Stimulated activated CD4-positive, alpha-beta T cell treated with anti-CD3 and anti-CD28 coated beads, Interleukin-12 subunit alpha, Interleukin-12 subunit beta, amount 100 ng/mL, for 24 hours (primary cell): Measurements from ENCODE around the gene MGP.
A peak's percentile ranks its signal among the peaks of the same experiment; 100 is the strongest.

Experiments
- DNase-seq, 2 experiments: peaks; one replicate each; pipeline ENCODE4 v3.0.0-alpha.2; 2020; ENCODE audit warnings: low read depth in 2 of 2

MGP gene

GRCh38 chr12:14903386-14904098 is 17.9 kb upstream of the MGP start:
- no peak for DNase-seq

DNA sequence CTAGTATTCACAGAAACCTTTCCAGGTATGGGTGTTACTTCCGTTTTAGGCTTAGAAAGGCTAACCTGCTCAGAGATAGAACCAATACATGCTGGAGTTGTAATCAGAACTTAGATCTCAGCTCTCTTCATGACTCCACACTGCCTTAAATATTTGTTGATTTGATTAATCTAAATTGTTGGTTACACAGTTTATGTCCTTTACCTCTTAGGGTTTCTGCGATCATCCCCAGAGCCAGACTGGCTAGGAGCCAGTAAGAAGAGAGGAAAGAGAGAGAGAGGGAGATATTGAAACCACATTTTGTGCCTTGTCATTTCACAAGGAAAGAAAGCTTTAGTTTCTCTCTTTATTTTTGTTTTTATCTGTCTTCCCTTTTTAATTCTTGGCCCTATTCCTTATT is 16.8 kb upstream of the MGP start:
- DNase-seq: no peak

DNA sequence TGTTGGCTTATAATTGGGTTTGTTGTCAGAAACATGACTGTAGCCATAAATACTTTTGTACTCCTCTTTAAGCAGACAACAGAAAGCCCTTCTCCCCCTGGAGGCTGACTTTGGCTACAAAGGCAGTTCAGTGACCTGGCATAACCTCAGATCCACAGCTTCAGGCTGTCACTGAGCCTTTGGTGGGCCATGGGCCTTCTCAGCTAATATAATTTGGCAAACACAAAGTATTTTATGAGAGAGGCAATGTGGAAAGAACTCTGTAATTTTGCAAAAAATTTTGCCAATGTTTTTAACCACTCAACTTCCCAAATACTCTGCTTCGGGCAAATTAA is 15.5 kb upstream of the MGP start:
- no peak for DNase-seq

DNA sequence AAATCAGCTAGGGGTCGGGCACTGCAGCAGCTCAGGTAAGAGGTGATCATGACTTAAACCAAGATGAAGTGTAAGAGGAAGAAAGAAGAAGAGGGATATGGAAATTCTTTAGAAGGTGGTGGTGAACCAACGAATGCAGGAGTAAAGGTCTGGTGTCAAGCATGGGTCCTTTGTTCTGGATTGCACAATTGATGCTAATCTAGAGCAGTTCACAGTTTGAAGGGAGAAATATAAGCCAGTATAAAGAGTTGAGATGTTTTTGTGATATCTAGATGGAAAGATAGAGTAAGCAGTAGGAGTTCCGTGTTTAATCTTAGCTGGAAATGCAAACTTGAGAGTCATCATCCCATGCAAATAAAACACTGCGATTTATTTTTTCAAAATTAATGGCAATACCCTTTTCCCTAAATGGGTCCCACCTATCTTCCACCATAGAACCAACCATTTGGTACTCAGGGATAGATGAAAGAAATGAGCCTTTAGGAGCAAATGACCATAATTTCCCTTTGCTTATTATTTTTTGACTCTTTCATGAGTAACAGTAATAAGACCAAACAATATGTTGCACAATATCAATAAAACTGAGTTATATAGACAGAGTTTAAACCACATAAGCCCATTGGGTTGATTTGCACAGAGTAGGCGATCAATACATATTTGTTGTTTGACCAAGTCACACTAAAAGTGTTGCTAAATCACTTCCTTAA is 15.0 kb upstream of the MGP start:
- DNase-seq: no peak

GRCh38 chr12:14896521-14897169 is 11.0 kb upstream of the MGP start:
- DNase-seq: no peak

- DNase-seq: no peak
Measured at GRCh38 chr12:14893506-14894250, 8.0 kb upstream of the MGP start.

GRCh38 chr12:14892726-14893505 is 7.3 kb upstream of the MGP start:
- no peak for DNase-seq

- no peak for DNase-seq
Measured at GRCh38 chr12:14890701-14891100, 5.0 kb upstream of the MGP start.

GRCh38 chr12:14886271-14886670 is 617 bp upstream of the MGP start:
- no peak for DNase-seq

- peak; percentile 55 to 63 for DNase-seq
Measured at GRCh38 chr12:14884458-14884878, 1.2 kb downstream of the MGP start.

- no peak for DNase-seq
Measured at GRCh38 chr12:14883686-14884085, 2.0 kb downstream of the MGP start.

DNA sequence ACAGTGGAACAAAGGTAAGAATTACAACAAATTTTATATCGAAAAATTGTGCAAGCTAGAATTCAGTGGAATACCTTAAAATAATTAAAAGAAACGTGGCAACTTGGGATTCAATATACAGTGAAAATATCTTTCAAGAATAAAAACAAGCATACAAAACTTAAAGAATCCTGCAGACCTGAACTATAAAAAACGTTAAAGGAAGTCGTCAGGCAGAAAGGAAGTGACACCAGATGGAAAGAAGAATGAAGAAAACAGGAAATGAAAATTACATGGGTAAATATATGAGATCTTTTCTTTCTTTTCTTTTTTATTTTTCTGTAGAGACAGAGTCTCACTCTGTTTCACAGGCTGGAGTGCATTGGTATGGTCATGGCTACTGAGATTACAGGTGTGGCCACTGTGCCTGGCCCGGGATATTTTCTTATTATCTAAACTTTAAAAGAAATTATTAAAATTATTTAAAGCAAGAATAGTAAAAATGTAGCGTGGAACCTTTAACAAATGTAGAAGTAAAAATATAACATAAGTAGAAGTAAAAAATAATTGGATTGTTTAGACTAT is 4.7 kb downstream of the MGP start:
- no peak for DNase-seq

- no peak for DNase-seq
Measured at GRCh38 chr12:14879222-14879933, 6.3 kb downstream of the MGP start.

- no peak for DNase-seq
Measured at GRCh38 chr12:14878488-14878887, 7.2 kb downstream of the MGP start.

- no peak for DNase-seq
Measured at GRCh38 chr12:14876833-14877232, 8.8 kb downstream of the MGP start.

- DNase-seq: no peak
Measured at GRCh38 chr12:14874882-14875281, 10.8 kb downstream of the MGP start.

DNA sequence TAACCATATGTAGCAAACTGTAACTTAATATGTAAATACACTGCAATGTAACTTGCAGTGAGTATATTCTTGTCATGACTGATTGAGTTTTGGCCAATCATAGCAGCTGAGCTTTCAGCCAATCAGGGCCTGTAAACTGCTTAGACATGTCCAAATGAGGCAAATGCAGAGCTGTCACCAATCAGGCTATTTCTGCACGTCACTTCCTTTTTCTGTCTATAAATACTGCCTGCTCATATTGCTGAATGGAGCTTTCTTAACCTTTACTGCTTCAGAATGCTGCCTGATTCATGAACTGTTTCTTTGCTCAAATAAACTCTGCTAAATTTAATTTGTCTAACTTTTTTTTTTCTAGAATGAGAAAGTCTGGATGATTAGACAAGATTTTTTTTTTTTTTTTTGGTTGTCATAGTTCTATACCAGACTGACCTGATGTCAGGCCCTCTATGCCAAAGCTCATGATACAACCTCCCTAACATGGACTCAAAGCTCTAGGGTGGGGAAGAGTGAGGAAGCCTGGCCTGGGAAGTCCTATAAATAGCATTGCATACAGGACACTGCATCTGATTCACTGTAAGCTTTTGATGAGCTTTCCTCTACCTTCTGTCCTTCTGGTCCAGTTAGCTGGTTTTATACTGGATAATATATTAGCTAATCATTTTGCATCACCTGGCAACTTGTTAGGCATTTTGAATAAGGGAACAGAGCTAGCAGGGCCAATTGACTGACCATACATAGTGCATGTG is 12.0 kb downstream of the MGP start:
- no peak for DNase-seq

DNA sequence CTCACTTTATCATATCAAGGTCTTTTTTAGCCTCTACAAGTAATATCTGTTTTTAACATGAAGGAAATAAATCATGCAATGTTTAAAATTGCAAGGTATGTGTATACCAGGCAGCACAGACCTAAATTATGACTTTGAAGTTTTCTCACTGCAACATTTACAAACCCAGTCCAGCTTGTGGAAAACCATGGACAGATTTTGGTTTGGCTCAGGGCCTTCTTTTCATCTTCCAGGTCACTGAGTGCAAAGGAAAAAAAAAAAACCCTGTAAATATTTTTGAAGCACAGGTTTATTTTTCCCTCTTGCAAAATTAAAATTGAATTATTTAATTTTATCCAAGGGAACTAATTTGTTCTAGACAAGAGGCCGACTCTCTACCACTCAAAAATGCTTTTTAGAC is 13.8 kb downstream of the MGP start:
- no peak for DNase-seq

- DNase-seq: no peak
Measured at GRCh38 chr12:14871247-14871646, 14.4 kb downstream of the MGP start.

DNA sequence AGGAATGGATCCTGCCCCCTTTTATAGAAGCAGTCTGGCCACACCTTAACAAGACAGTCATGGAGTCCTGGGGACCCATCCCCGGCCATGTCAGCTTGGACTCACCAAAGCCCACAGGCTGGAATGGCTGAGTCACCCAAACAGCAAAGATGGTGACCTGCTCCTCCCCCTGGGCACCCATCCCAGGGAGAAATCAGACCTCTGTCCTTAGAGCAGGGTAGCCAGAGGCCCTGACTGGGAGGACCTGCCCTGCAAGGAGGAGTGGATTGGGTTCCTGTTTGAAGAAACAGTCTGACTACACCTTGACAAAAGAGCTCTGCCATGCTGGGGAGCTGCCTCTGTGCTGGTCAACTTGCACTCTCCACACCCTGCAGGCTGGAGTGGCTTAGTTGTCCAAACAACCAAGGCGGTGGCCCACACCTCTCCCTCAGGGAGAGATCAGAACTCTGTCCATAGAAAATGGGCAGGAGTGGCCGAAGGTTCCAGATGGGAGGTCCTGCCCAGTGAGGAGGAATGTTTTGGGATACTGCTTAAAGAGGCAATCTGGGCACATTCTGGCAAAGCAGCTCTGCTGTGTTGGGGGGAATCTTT is 16.6 kb downstream of the MGP start:
- DNase-seq: no peak
